ENCODE data around the gene SNX13. TPM values are rescaled to one million over a fixed set of nuclear protein-coding genes. Genes with fewer than 3 reads are reported as not detected.

The SNX13 gene
- total RNA-seq, 1 donor: 59.7 TPM

- Histone ChIP-seq H3K4me2 (ENCODE audit: insufficient read depth, low read length) (no peak overlapping the region), H3K4me1 (ENCODE audit: insufficient read depth, low read length) (peaks cover 2% of the 10 kb centered on the region), H3K27ac (ENCODE audit: low read depth, low read length) (no peak overlapping the region), H3K36me3 (ENCODE audit: insufficient read depth, low read length) (no peaks in the 10 kb centered on the region), H2AFZ (ENCODE audit: low read length) (no peak overlapping the region), H3K9me3 (ENCODE audit: low read depth, low read length) (no peaks in the 10 kb centered on the region), H3K4me3 (ENCODE audit: insufficient read depth, low read length) (no peak overlapping the region), H3K27me3 (ENCODE audit: insufficient read depth, low read length) (no peaks in the 10 kb centered on the region), H4K20me1 (ENCODE audit: insufficient read depth, low read length) (no peaks in the 10 kb centered on the region), H3K79me2 (ENCODE audit: insufficient read depth, low read length) (no peaks in the 10 kb centered on the region)
- no peak for TF ChIP-seq CTCF (IDR thresholded peaks at IDR 0.05; ENCODE audit: extremely low read depth, low read depth, low read length)
- no peak for DNase-seq (ENCODE audit: insufficient read length, low spot score, missing footprints)
Observed at GRCh38 chr7:17787257-17787656, 153.0 kb downstream of the SNX13 start.

DNA sequence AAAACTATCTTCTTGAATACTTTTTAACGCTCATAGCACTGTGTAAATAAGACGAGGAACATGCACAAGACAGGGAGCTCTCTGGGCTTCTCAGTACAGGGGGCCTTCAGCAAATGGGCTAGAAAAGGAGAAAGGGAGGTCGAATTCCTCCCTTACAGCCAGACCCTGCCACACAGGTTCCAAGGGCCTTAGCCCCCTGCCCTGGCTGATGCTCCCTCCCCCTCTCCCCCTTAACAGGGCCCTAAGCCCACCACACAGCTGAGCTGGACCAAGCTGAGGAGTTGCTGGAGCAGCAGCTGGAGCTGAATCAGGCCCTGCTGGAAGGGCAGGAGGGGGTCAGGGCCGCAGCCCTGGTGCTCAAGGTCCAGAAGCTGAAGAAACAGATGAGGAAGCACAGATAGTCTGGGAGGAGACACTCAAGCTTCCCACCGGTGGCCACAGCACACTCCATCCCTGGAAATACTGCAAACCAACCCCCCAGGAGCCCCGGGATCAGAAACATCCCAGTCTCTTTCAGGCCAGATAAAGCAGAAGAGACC lies 153.9 kb downstream of the SNX13 start:
- Histone ChIP-seq H3K9me3 (ENCODE audit: low read depth, low read length) (no peaks in the 10 kb centered on the region), H3K4me1 (ENCODE audit: insufficient read depth, low read length) (peaks cover 8% of the 10 kb centered on the region), H3K79me2 (ENCODE audit: insufficient read depth, low read length) (no peaks in the 10 kb centered on the region), H2AFZ (ENCODE audit: low read length) (no peak overlapping the region), H3K36me3 (ENCODE audit: insufficient read depth, low read length) (no peaks in the 10 kb centered on the region), H4K20me1 (ENCODE audit: insufficient read depth, low read length) (no peaks in the 10 kb centered on the region), H3K27ac (ENCODE audit: low read depth, low read length) (no peak overlapping the region), H3K4me2 (ENCODE audit: insufficient read depth, low read length) (no peak overlapping the region), H3K4me3 (ENCODE audit: insufficient read depth, low read length) (no peak overlapping the region), H3K27me3 (ENCODE audit: insufficient read depth, low read length) (no peaks in the 10 kb centered on the region)
- no peak for DNase-seq (ENCODE audit: insufficient read length, low spot score, missing footprints)
- no peak for TF ChIP-seq CTCF (IDR thresholded peaks at IDR 0.05; ENCODE audit: extremely low read depth, low read depth, low read length)

DNA sequence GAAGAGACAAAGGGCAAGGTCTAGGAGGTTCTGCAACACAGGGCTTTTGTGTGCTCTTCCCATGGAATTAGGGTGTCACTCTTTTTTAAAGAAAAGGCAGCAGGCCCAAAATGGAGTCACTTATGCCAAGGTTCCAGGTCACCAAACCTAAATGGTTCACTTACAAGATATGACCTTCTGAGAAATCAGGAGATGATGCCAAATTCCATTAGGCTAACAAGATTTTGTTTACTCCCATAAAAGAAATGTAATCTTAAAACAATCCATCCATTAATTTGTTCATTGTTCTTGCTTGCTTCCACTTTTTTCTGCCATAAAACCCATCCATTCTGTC lies 158.1 kb downstream of the SNX13 start:
- Histone ChIP-seq H2AFZ (ENCODE audit: low read length) (no peak overlapping the region), H3K36me3 (ENCODE audit: insufficient read depth, low read length) (no peaks in the 10 kb centered on the region), H3K4me2 (ENCODE audit: insufficient read depth, low read length) (no peak overlapping the region), H3K4me3 (ENCODE audit: insufficient read depth, low read length) (no peak overlapping the region), H3K4me1 (ENCODE audit: insufficient read depth, low read length) (peaks cover 8% of the 10 kb centered on the region), H3K79me2 (ENCODE audit: insufficient read depth, low read length) (no peaks in the 10 kb centered on the region), H3K9me3 (ENCODE audit: low read depth, low read length) (no peaks in the 10 kb centered on the region), H3K27me3 (ENCODE audit: insufficient read depth, low read length) (no peaks in the 10 kb centered on the region), H3K27ac (ENCODE audit: low read depth, low read length) (no peak overlapping the region), H4K20me1 (ENCODE audit: insufficient read depth, low read length) (no peaks in the 10 kb centered on the region)
- no peak for TF ChIP-seq CTCF (IDR thresholded peaks at IDR 0.05; ENCODE audit: extremely low read depth, low read depth, low read length)
- no peak for DNase-seq (ENCODE audit: insufficient read length, low spot score, missing footprints)

DNA sequence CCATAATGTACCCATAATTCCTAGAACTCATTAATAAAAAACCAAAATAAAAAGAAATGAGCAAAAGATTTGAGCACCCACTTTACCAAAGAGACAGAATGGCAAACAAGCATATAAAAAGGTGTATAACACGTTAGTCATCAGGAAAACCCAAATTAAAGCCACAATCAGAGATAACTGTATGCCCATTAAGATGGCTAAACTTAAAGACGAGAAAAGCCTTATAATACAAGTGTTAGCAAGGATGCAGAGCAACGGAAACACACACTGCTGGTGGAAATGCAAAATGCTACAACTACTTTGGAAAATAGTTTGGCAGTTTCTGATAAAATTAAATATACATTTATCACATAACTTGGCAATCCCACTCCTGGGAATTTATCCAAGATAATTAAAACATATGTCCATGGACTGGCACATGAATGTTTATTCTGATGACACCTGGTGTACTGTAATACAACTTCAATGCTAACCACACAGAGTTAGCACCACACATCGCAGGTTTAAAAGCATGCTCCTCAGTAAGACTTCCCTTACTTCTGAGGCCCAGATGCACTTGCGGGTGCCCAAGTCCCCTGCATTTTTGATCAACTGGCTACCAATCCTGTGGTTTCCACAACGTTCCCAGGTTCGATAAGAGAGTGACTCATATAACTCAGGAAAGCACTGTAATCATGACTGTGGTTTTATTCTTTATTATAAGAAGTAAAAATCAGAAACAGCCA lies 158.6 kb downstream of the SNX13 start:
- Histone ChIP-seq H2AFZ (ENCODE audit: low read length) (no peak overlapping the region), H3K4me3 (ENCODE audit: insufficient read depth, low read length) (no peak overlapping the region), H4K20me1 (ENCODE audit: insufficient read depth, low read length) (no peaks in the 10 kb centered on the region), H3K27ac (ENCODE audit: low read depth, low read length) (no peak overlapping the region), H3K4me1 (ENCODE audit: insufficient read depth, low read length) (peaks cover 8% of the 10 kb centered on the region), H3K79me2 (ENCODE audit: insufficient read depth, low read length) (no peaks in the 10 kb centered on the region), H3K36me3 (ENCODE audit: insufficient read depth, low read length) (no peaks in the 10 kb centered on the region), H3K27me3 (ENCODE audit: insufficient read depth, low read length) (no peaks in the 10 kb centered on the region), H3K4me2 (ENCODE audit: insufficient read depth, low read length) (no peak overlapping the region), H3K9me3 (ENCODE audit: low read depth, low read length) (no peaks in the 10 kb centered on the region)
- TF ChIP-seq CTCF (IDR thresholded peaks at IDR 0.05; ENCODE audit: extremely low read depth, low read depth, low read length): no peak
- no peak for DNase-seq (ENCODE audit: insufficient read length, low spot score, missing footprints)

All from osteoblast (primary cell).